ENCODE data around the gene BDH1. TPM values are rescaled to one million over a fixed set of nuclear protein-coding genes. Genes with fewer than 3 reads are reported as not detected.

Gene BDH1
- polyA plus RNA-seq, 1 donor from 2014 or later, result 12.9 TPM

DNA sequence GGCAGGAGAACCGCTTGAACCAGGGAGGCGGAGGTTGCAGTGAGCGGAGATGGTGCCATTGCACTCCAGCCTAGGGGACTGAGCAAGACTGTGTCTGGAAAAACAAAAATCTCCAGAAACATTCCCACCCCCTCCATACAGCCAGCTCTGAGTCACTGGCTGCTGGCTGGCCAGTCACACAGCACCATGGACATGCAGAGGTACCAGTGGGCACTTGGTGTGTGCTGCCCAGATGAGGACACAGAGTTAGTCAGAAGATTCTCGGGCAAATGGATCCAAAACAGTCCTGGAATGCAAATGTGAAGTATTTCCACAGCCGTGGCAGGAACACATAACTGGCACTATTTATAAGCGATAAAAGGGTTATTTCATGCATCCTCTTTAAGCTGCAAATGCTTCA, 44.6 kb downstream of the BDH1 start:
- Histone ChIP-seq H3K27ac (ENCODE audit: low read length) (no peak overlapping the region), H3K36me3 (ENCODE audit: insufficient read depth, low read length) (no peaks in the 10 kb centered on the region), H2AFZ (ENCODE audit: low read depth, low read length) (no peak overlapping the region), H3K9me2 (ENCODE audit: insufficient read depth, low read length) (no peaks in the 10 kb centered on the region), H3K9ac (ENCODE audit: low read length) (no peak overlapping the region), H4K20me1 (ENCODE audit: insufficient read depth) (no peaks in the 10 kb centered on the region), H3K79me2 (replicated peaks; ENCODE audit: insufficient read depth, low read length) (no peaks in the 10 kb centered on the region), H3F3A (ENCODE audit: insufficient read depth, low read length, poor library complexity, severe bottlenecking) (no peaks in the 10 kb centered on the region), H3K4me3 (ENCODE audit: low read length) (no peak overlapping the region), H3K9me3 (ENCODE audit: low read length) (no peaks in the 10 kb centered on the region), H3K27me3 (ENCODE audit: insufficient read depth, low read depth, low read length) (no peaks in the 10 kb centered on the region), H3K4me2 (ENCODE audit: low read length) (no peak overlapping the region)
- TF ChIP-seq RAD21 (conservative IDR thresholded peaks at IDR 0.05) (no peak), SMC3 (conservative IDR thresholded peaks at IDR 0.05; ENCODE audit: poor library complexity) (no peak), EZH2 (IDR thresholded peaks at IDR 0.05; ENCODE audit: borderline replicate concordance, insufficient read depth, low read length, poor library complexity, severe bottlenecking) (no peak), CTCF (IDR thresholded peaks at IDR 0.05; ENCODE audit: poor library complexity, severe bottlenecking) (no peak), MXI1 (conservative IDR thresholded peaks at IDR 0.05; ENCODE audit: poor library complexity, severe bottlenecking) (no peak), REST (IDR thresholded peaks at IDR 0.05; ENCODE audit: borderline replicate concordance) (no peak), TAF1 (IDR thresholded peaks at IDR 0.05; ENCODE audit: low read depth) (no peak), POLR2AphosphoS5 (IDR thresholded peaks at IDR 0.05) (no peak), EP300 (conservative IDR thresholded peaks at IDR 0.05; ENCODE audit: poor library complexity, severe bottlenecking) (no peak)

- no peaks in the 10 kb centered on the region for H3K9me2 ChIP-seq (ENCODE audit: insufficient read depth, low read length)
Observed at GRCh38 chr3:197510642-197511018, 45.1 kb downstream of the BDH1 start.

More at GRCh38 chr3:197510642-197511018, 45.1 kb downstream of the BDH1 start:
- Histone ChIP-seq H3K79me2 (replicated peaks; ENCODE audit: insufficient read depth, low read length) (no peaks in the 10 kb centered on the region), H3K9ac (ENCODE audit: low read length) (no peak overlapping the region), H3K9me3 (ENCODE audit: low read length) (no peaks in the 10 kb centered on the region), H3K4me2 (ENCODE audit: low read length) (no peak overlapping the region), H3F3A (ENCODE audit: insufficient read depth, low read length, poor library complexity, severe bottlenecking) (no peaks in the 10 kb centered on the region), H2AFZ (ENCODE audit: low read depth, low read length) (no peak overlapping the region), H3K27ac (ENCODE audit: low read length) (no peak overlapping the region), H4K20me1 (ENCODE audit: insufficient read depth) (no peaks in the 10 kb centered on the region), H3K27me3 (ENCODE audit: insufficient read depth, low read depth, low read length) (no peaks in the 10 kb centered on the region), H3K4me3 (ENCODE audit: low read length) (no peak overlapping the region), H3K36me3 (ENCODE audit: insufficient read depth, low read length) (no peaks in the 10 kb centered on the region)
- TF ChIP-seq EP300 (conservative IDR thresholded peaks at IDR 0.05; ENCODE audit: poor library complexity, severe bottlenecking), result no peak
